ENCODE measurements around the gene SUV39H2.

GRCh38 chr10:14889318-14889717, 10.7 kb downstream of the SUV39H2 start:
- no peak for TF ChIP-seq CTCF (IDR thresholded peaks at IDR 0.05)
- no peak for TF ChIP-seq POLR2A (IDR thresholded peaks at IDR 0.05)

All from vagina (tissue), 2 donors.